HepG2 (cell line): ENCODE data around the gene GFPT1. TPM values are rescaled to one million over a fixed set of nuclear protein-coding genes. Genes with fewer than 3 reads are reported as not detected.

Source experiments
- CBX5 ChIP-seq: sonication (generic); formaldehyde crosslinking; IDR thresholded peaks from 2 replicates; pipeline ENCODE4 v1.4.0; 2020; ENCODE audit warnings: missing genetic modification reagents, borderline replicate concordance
- FOXA3 ChIP-seq: IDR thresholded peaks from 2 replicates; pipeline ENCODE4 v1.6.1; 2016; ENCODE audit warnings: missing genetic modification reagents, missing compliant biosample characterization
- HDAC1 ChIP-seq: sonication (generic); formaldehyde crosslinking; IDR thresholded peaks from 2 replicates; pipeline ENCODE4 v1.5.1; 2020; ENCODE audit warnings: mild to moderate bottlenecking, missing genetic modification reagents
- KAT7 ChIP-seq: IDR thresholded peaks from 2 replicates; pipeline ENCODE4 v1.6.1; 2018; ENCODE audit warnings: borderline replicate concordance, missing compliant biosample characterization
- KDM2A ChIP-seq: sonication (generic); formaldehyde crosslinking; IDR thresholded peaks from 2 replicates; pipeline ENCODE4 v1.4.0; 2020; ENCODE audit warnings: low read depth, missing genetic modification reagents, borderline replicate concordance
- RAD21 ChIP-seq: fragments of 450-650 bp; formaldehyde crosslinking; IDR thresholded peaks from 2 replicates; pipeline ENCODE4 v1.5.0; 2020; ENCODE audit warnings: mild to moderate bottlenecking
- TBX2 ChIP-seq: sonication (generic); formaldehyde crosslinking; IDR thresholded peaks from 2 replicates; pipeline ENCODE4 v1.5.0; 2020; ENCODE audit warnings: missing genetic modification reagents, mild to moderate bottlenecking, borderline replicate concordance
- THAP11 ChIP-seq: IDR thresholded peaks from 2 replicates; pipeline ENCODE4 v1.6.1; 2016; ENCODE audit warnings: missing biosample characterization, missing genetic modification reagents
- ZMYM4 ChIP-seq: sonication (generic); formaldehyde crosslinking; IDR thresholded peaks from 2 replicates; pipeline ENCODE4 v1.8.1; 2023; ENCODE audit warnings: mild to moderate bottlenecking, missing genetic modification reagents
- ZNF451 ChIP-seq: sonication (generic); formaldehyde crosslinking; IDR thresholded peaks from 2 replicates; pipeline ENCODE4 v1.5.0; 2020; ENCODE audit warnings: mild to moderate bottlenecking, missing genetic modification reagents
- ZNF788 ChIP-seq: sonication (generic); formaldehyde crosslinking; IDR thresholded peaks from 2 replicates; pipeline ENCODE4 v1.5.0; 2020; ENCODE audit warnings: mild to moderate bottlenecking, missing genetic modification reagents, borderline replicate concordance
- polyA plus RNA-seq, 8 experiments: library from polyadenylated mRNA; depleted of rRNA in 3 of 8; stranded (reverse) in 7 of 8; unstranded in 1 of 8; fragments of >200 nt; fragmentation: Illumina TruSeq in 4 of 8; extraction: Trizol in 4 of 8; gene quantifications; 2 replicates each; pipeline versions ENCODE4 v1.2.1 to v1.2.3, GENCODE V29; 2011 to 2016; ENCODE audit warnings: low read depth in 4 of 8, missing spikeins in 1 of 8, mixed read lengths in 1 of 8; ENCODE audit not compliant: insufficient read depth in 1 of 8
- total RNA-seq, 5 experiments: library from RNA; depleted of rRNA; stranded (reverse); fragments of >200 nt; fragmentation: Illumina TruSeq; extraction: Trizol; gene quantifications; 2 replicates each; pipeline ENCODE4 v1.2.3, GENCODE V29; 2016; ENCODE audit warnings: low read depth in 1 of 5
- TF ChIP-seq, protein P1 (sequence below): IDR thresholded peaks from 2 replicates; pipeline ENCODE4 v1.6.1; 2016; ENCODE audit warnings: missing compliant biosample characterization, missing genetic modification reagents, borderline replicate concordance
- TF ChIP-seq, protein P2 (sequence below): fragments of 450-650 bp; IDR thresholded peaks from 2 replicates; pipeline ENCODE4 v1.6.1; 2017
- TF ChIP-seq, protein P3 (sequence below): sonication (generic); formaldehyde crosslinking; IDR thresholded peaks from 2 replicates; pipeline ENCODE4 v1.5.1; 2020; ENCODE audit warnings: missing genetic modification reagents, mild to moderate bottlenecking, borderline replicate concordance
- TF ChIP-seq, protein P4 (sequence below): IDR thresholded peaks from 2 replicates; pipeline ENCODE4 v1.6.1; 2016; ENCODE audit warnings: low read depth
- TF ChIP-seq, protein P5 (sequence below): sonication (generic); formaldehyde crosslinking; IDR thresholded peaks from 2 replicates; pipeline ENCODE4 v1.4.0; 2020; ENCODE audit warnings: missing genetic modification reagents, low read depth, mild to moderate bottlenecking, borderline replicate concordance
- TF ChIP-seq, protein P6 (sequence below): sonication (generic); formaldehyde crosslinking; IDR thresholded peaks from 2 replicates; pipeline ENCODE4 v1.8.0; 2023; ENCODE audit warnings: mild to moderate bottlenecking, missing genetic modification reagents
- TF ChIP-seq, protein P7 (sequence below): sonication (generic); formaldehyde crosslinking; IDR thresholded peaks from 2 replicates; pipeline ENCODE4 v1.4.0; 2020; ENCODE audit warnings: missing genetic modification reagents, mild to moderate bottlenecking, borderline replicate concordance

Gene GFPT1
- total and polyA plus RNA-seq, 2 of the 13 experiments (the other 11 are each of a cell fraction or from before 2014, with no cell fraction given), result 24.0 to 84.9 TPM

DNA sequence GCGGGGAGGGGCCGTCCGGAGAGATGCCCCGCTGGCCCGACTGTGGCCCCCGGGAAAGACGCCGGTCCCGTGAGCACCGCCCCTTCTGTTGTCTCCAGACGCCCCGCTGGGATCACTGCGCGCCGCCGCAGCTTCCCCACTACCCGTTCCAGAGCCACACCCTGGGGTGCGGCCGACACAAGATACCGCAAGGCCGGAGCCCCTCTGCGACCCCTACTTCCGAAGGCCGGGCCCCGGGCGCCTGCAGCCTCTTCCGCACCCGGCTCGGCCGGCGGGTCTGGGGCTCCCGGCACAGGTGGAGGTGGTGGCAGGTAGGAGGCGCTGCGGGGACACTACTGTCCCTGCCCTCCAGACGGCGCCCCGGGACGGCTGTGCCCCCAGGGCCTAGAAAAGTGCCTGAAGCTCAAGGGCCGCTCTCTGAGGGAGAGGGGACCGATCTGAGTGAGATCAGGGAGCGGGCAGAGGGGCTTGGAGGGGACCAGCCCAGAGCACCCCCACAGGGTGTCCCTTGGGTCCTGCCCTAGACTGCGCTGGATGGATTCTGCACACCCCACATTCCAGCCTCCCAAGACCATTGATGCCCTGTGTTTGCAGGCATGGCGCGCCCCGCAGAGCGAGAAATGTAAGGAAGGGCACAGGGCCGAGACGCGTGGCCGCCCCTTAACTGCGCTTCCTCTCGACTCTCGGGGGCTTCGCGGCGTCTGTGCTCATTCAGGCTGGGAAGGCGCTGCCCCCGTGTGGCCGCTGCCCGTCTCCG is 80.0 kb downstream of the GFPT1 start (continued):
- TF ChIP-seq, protein P1, sequence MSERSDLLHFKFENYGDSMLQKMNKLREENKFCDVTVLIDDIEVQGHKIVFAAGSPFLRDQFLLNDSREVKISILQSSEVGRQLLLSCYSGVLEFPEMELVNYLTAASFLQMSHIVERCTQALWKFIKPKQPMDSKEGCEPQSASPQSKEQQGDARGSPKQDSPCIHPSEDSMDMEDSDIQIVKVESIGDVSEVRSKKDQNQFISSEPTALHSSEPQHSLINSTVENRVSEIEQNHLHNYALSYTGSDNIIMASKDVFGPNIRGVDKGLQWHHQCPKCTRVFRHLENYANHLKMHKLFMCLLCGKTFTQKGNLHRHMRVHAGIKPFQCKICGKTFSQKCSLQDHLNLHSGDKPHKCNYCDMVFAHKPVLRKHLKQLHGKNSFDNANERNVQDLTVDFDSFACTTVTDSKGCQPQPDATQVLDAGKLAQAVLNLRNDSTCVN, result peak; percentile 36; the same call in 1 of the 2 replicates
- TF ChIP-seq, protein P2, sequence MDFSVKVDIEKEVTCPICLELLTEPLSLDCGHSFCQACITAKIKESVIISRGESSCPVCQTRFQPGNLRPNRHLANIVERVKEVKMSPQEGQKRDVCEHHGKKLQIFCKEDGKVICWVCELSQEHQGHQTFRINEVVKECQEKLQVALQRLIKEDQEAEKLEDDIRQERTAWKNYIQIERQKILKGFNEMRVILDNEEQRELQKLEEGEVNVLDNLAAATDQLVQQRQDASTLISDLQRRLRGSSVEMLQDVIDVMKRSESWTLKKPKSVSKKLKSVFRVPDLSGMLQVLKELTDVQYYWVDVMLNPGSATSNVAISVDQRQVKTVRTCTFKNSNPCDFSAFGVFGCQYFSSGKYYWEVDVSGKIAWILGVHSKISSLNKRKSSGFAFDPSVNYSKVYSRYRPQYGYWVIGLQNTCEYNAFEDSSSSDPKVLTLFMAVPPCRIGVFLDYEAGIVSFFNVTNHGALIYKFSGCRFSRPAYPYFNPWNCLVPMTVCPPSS, result no peak
- peak; percentile 47; the same call in 1 of the 2 replicates for TF ChIP-seq FOXA3 (CRISPR knock-in tag)
- TF ChIP-seq, protein P3, sequence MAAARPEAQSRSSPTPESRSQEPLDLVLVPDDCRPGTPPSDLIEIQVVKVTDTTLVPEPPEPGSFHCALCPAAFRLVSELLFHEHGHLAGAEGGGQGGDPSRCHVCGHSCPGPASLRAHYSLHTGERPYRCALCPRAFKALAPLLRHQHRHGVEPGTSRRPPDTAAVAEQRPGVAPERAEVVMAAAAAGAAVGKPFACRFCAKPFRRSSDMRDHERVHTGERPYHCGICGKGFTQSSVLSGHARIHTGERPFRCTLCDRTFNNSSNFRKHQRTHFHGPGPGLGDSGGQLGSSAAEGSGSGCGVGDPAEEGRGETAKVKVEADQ (CRISPR knock-in tag), result 0 out of 2 replicates have a peak, but pooled peaks have one; percentile 65
- TF ChIP-seq, protein P4, sequence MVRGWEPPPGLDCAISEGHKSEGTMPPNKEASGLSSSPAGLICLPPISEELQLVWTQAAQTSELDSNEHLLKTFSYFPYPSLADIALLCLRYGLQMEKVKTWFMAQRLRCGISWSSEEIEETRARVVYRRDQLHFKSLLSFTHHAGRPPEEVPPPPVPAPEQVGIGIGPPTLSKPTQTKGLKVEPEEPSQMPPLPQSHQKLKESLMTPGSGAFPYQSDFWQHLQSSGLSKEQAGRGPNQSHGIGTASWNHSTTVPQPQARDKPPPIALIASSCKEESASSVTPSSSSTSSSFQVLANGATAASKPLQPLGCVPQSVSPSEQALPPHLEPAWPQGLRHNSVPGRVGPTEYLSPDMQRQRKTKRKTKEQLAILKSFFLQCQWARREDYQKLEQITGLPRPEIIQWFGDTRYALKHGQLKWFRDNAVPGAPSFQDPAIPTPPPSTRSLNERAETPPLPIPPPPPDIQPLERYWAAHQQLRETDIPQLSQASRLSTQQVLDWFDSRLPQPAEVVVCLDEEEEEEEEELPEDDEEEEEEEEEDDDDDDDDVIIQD, result 0 out of 2 replicates have a peak, but pooled peaks have one; percentile 38
- TF ChIP-seq, protein P5, sequence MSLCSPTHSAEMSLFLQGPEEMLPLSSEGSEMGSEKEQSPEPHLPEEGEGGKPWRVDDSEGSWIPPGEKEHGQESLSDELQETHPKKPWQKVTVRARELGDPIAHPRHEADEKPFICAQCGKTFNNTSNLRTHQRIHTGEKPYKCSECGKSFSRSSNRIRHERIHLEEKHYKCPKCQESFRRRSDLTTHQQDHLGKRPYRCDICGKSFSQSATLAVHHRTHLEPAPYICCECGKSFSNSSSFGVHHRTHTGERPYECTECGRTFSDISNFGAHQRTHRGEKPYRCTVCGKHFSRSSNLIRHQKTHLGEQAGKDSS (CRISPR knock-in tag), result peak; percentile 85; the same call in 1 of the 2 replicates
- TF ChIP-seq ZNF451 (CRISPR knock-in tag), result peak; percentile 74; the same call in 1 of the 2 replicates
- TF ChIP-seq TBX2 (CRISPR knock-in tag), result peak; percentile 47; the same call in 1 of the 2 replicates
- peak; percentile 91; the same call in 1 of the 2 replicates for TF ChIP-seq CBX5
- peak; percentile 62; the same call in 1 of the 2 replicates for TF ChIP-seq KAT7
- no peak for TF ChIP-seq HDAC1 (CRISPR knock-in tag)
- peak; percentile 98 for TF ChIP-seq RAD21 (CRISPR knock-in tag)
- TF ChIP-seq THAP11 (CRISPR knock-in tag), result 0 out of 2 replicates have a peak, but pooled peaks have one; percentile 25
- peak; percentile 67 for TF ChIP-seq ZMYM4 (CRISPR knock-in tag)
- TF ChIP-seq, protein P6, sequence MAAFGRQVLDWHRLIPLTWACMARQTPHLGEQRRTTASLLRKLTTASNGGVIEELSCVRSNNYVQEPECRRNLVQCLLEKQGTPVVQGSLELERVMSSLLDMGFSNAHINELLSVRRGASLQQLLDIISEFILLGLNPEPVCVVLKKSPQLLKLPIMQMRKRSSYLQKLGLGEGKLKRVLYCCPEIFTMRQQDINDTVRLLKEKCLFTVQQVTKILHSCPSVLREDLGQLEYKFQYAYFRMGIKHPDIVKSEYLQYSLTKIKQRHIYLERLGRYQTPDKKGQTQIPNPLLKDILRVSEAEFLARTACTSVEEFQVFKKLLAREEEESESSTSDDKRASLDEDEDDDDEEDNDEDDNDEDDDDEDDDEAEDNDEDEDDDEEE (CRISPR knock-in tag), result peak; percentile 76; the same call in 1 of the 2 replicates
- peak; percentile 94 for TF ChIP-seq KDM2A (CRISPR knock-in tag)
- TF ChIP-seq ZNF788, result peak; percentile 81; the same call in 1 of the 2 replicates
- TF ChIP-seq, protein P7, sequence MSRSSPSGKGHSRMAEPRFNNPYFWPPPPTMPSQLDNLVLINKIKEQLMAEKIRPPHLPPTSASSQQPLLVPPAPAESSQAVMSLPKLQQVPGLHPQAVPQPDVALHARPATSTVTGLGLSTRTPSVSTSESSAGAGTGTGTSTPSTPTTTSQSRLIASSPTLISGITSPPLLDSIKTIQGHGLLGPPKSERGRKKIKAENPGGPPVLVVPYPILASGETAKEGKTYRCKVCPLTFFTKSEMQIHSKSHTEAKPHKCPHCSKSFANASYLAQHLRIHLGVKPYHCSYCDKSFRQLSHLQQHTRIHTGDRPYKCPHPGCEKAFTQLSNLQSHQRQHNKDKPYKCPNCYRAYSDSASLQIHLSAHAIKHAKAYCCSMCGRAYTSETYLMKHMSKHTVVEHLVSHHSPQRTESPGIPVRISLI (CRISPR knock-in tag), result peak; percentile 60; the same call in 1 of the 2 replicates
